Measurements from ENCODE around the gene SPTBN2.

The SPTBN2 gene

GRCh38 chr11:66723693-66724092 lies 5.3 kb downstream of the SPTBN2 start:
- ATAC-seq, result no peak
- DNase-seq, result no peak

GRCh38 chr11:66722745-66723651 lies 6.0 kb downstream of the SPTBN2 start:
- DNase-seq (no peak), ATAC-seq (no peak)

GRCh38 chr11:66721939-66722338 lies 7.1 kb downstream of the SPTBN2 start:
- DNase-seq (no peak), ATAC-seq (no peak)

- ATAC-seq, result no peak
Observed at GRCh38 chr11:66720899-66721470, 8.0 kb downstream of the SPTBN2 start.

GRCh38 chr11:66720223-66720898 lies 8.7 kb downstream of the SPTBN2 start:
- peak; percentile 70 for DNase-seq
- ATAC-seq, result peak; percentile 87

More at GRCh38 chr11:66720899-66721470, 8.0 kb downstream of the SPTBN2 start:
- DNase-seq, result no peak

- no peak for DNase-seq
- ATAC-seq, result no peak
Observed at GRCh38 chr11:66719111-66719872, 9.7 kb downstream of the SPTBN2 start.

- no peak for DNase-seq
- ATAC-seq, result no peak
Observed at GRCh38 chr11:66718320-66718971, 10.6 kb downstream of the SPTBN2 start.

GRCh38 chr11:66717925-66718319 lies 11.1 kb downstream of the SPTBN2 start:
- ATAC-seq (no peak), DNase-seq (no peak)

- DNase-seq (no peak), ATAC-seq (no peak)
Observed at GRCh38 chr11:66716996-66717395, 12.0 kb downstream of the SPTBN2 start.

- ATAC-seq, result no peak
- no peak for DNase-seq
Observed at GRCh38 chr11:66715346-66716085, 13.5 kb downstream of the SPTBN2 start.

GRCh38 chr11:66713746-66714480 lies 15.1 kb downstream of the SPTBN2 start:
- DNase-seq (no peak), ATAC-seq (no peak)

- ATAC-seq (no peak), DNase-seq (no peak)
Observed at GRCh38 chr11:66710384-66710930, 18.6 kb downstream of the SPTBN2 start.

- no peak for ATAC-seq
- DNase-seq, result no peak
Observed at GRCh38 chr11:66708701-66709100, 20.3 kb downstream of the SPTBN2 start.

GRCh38 chr11:66708094-66708493 lies 20.9 kb downstream of the SPTBN2 start:
- DNase-seq (no peak), ATAC-seq (no peak)

- no peak for ATAC-seq
- DNase-seq, result no peak
Observed at GRCh38 chr11:66707486-66707885, 21.5 kb downstream of the SPTBN2 start.

GRCh38 chr11:66706989-66707388 lies 22.0 kb downstream of the SPTBN2 start:
- DNase-seq, result no peak
- ATAC-seq, result no peak

- ATAC-seq, result no peak
- no peak for DNase-seq
Observed at GRCh38 chr11:66705587-66706335, 23.3 kb downstream of the SPTBN2 start.

- no peak for DNase-seq
- ATAC-seq, result no peak
Observed at GRCh38 chr11:66704659-66705360, 24.2 kb downstream of the SPTBN2 start.

All from stimulated activated naive CD8-positive, alpha-beta T cell treated with anti-CD3 and anti-CD28 coated beads, Interleukin-15, Interleukin-2, amounts not matched to agents 100 U/mL and 50 U/mL, for 24 hours (primary cell).